Peyer's patch (tissue), 4 donors: ENCODE results near the gene POU6F2.

Experiments used
- POLR2A ChIP-seq, 2 donors: fragments of 450-650 bp; IDR thresholded peaks; one replicate each; pipeline ENCODE4 v1.5.1; 2017; ENCODE audit warnings: antibody characterized with exemption in 2 of 2, mild to moderate bottlenecking in 2 of 2, moderate library complexity in 2 of 2
- TF ChIP-seq, protein P1 (sequence below), 6 experiments: fragments of 450-650 bp in 4 of 6; fragments of 200-600 bp in 2 of 6; sonication (generic) in 1 of 6; IDR thresholded peaks; one replicate each; pipeline ENCODE4 v1.5.1; 2017 to 2019; ENCODE audit warnings: antibody characterized with exemption in 6 of 6, mild to moderate bottlenecking in 3 of 6, moderate library complexity in 1 of 6

DNA sequence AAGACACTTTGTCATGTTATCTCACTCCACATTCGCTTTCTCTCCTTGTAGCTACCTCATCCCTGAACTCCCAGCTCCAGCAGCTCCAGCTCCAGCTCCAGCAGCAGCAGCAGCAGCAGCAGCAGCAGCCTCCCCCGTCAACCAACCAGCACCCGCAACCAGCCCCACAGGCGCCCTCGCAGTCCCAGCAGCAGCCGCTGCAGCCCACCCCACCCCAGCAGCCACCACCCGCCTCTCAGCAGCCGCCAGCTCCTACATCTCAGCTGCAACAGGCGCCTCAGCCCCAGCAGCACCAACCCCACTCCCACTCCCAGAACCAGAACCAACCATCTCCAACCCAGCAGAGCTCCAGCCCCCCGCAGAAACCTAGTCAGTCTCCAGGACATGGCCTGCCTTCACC lies 361.9 kb downstream of the POU6F2 start:
- TF ChIP-seq, protein P1, sequence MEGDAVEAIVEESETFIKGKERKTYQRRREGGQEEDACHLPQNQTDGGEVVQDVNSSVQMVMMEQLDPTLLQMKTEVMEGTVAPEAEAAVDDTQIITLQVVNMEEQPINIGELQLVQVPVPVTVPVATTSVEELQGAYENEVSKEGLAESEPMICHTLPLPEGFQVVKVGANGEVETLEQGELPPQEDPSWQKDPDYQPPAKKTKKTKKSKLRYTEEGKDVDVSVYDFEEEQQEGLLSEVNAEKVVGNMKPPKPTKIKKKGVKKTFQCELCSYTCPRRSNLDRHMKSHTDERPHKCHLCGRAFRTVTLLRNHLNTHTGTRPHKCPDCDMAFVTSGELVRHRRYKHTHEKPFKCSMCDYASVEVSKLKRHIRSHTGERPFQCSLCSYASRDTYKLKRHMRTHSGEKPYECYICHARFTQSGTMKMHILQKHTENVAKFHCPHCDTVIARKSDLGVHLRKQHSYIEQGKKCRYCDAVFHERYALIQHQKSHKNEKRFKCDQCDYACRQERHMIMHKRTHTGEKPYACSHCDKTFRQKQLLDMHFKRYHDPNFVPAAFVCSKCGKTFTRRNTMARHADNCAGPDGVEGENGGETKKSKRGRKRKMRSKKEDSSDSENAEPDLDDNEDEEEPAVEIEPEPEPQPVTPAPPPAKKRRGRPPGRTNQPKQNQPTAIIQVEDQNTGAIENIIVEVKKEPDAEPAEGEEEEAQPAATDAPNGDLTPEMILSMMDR (IDR thresholded peaks at IDR 0.05) = no peak
- TF ChIP-seq POLR2A (IDR thresholded peaks at IDR 0.05) = no peak
